Fibroblast of peridontal ligament (primary cell): ENCODE data around the gene SLC6A17.

Experiments used
- DNase-seq: peaks from one replicate; pipeline ENCODE4 v3.0.0-alpha.2; 2010; ENCODE audit errors: extremely low read depth

SLC6A17 gene

DNA sequence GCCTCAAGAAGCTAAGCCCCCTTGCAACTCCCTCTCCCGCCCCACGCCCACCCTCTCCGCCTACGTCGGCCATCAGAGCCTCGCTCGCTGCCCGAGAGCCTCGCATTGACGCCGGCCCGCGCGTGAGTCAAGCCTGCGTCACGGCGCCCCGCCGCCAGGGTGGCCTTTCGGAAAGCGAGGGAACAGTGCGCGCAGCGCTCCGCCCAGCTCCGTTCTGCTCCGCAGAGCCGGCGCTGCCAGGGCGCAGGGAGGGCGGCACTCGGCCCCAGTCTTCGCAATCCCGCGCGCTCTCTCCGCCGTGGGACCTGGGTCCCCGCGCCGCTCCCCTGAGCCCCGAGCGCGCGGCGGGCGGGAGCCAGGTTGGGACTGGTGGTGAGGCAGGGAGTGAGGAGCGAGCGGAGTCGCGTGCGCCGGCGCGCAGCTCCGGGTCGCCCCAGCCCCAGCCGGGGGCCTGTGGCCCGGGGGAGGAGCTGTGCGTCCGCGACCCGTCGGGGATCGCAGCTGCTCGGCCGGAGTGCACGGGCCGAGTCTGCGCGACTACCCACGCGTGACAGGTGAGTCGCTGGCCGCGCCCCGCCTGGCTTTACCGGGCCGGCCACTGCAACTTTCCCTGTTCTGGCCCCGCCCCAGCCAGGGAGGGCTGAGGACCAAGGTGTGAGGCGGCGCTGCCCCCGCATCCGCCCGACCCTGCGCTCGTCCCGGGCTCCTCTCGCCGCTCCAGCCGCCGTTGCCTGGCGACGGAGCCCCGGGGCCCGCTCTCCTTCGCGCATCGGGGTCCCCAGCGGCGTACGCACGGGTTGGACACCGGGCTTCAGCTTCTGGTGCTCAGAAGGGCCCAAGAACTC lies at the start of gene SLC6A17:
TSS of gene SLC6A17 (plus strand) at position 165 of the 845 bp plus-strand sequence. CDS start 16,436 bp downstream, outside the sequence.
- peak; percentile 40 for DNase-seq

GRCh38 chr1:110102081-110102480 lies 48.2 kb upstream of the SLC6A17 start:
- no peak for DNase-seq

GRCh38 chr1:110106013-110106941 lies 44.0 kb upstream of the SLC6A17 start:
- DNase-seq, result peak; percentile 69

DNA sequence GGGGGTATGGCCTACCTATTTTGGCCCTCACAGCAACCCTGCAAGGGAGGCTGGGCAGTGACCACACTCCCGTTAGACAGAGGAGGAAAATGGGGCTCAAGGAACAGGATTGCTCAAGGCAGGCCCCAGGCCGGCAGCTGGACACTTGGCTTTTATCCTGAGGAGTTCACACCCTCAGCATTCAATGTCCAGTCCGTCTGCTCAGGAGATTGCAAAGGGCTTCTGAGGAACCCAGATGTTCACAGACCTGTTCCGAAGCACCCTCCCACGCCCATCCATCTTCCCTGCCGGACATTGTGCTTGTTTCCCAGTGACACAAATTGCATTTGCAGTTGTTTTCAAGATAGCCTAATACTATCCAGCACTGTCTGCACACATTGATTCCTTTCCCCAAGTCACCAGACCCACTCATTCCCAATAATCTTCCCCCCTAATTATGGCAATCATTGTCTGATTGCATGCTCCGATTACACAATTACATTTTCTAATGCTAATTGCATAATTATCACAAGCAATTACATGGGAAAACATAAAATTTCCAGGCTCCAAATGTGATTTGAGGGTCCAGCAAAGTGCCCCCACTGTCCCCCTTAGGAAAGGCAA lies 42.3 kb upstream of the SLC6A17 start:
- no peak for DNase-seq

GRCh38 chr1:110111081-110111480 lies 39.2 kb upstream of the SLC6A17 start:
- DNase-seq, result no peak

DNA sequence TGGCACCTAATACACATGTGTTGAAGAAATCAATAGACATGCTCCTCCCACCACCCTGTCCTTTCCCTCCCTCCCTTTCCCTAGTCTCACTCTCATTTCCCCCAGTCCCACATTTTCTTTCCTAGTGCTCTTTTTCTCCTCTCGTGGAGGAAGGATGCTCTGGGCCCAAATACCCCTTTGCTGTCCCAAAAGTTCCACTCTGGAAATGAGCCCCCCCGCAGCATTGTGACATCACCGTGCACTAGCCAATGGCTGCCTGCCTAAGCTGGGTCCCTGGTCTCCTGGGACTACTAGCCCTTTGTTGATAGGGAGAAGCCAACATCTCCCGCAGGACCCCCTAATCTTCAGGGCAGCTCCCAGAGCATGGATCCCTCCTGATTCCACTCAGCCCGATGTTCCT lies 38.2 kb upstream of the SLC6A17 start, which contains the start of gene UBL4B:
TSS of gene UBL4B (plus strand) at position 301 of the 400 bp plus-strand sequence. CDS start at position 393, 92 bp downstream.
- DNase-seq, result no peak

- no peak for DNase-seq
Measured at GRCh38 chr1:110112656-110113055, 37.6 kb upstream of the SLC6A17 start.

DNA sequence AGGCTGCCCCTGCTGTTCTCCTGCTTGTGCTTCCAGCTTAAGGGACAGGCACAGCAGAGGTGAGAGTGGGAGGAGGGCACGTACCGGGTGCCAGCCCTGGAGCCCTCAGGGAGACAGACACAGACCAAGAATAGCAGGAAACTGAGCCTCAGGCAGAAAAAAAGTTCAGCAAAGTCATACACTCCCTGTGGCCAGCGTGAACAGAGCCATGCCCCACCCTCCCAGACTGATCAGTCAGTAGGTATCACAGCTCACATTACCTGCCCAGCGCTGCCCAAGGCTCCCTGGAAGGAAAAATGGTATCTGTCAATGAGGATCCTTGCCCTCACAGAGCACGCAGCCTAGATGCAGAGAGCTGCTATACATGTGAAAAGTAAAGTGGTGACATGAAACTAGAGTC lies 36.7 kb upstream of the SLC6A17 start:
- no peak for DNase-seq

- no peak for DNase-seq
Measured at GRCh38 chr1:110114173-110114572, 36.1 kb upstream of the SLC6A17 start.

GRCh38 chr1:110114784-110115183 lies 35.5 kb upstream of the SLC6A17 start:
- no peak for DNase-seq

GRCh38 chr1:110118636-110119396 lies 31.5 kb upstream of the SLC6A17 start:
- DNase-seq, result peak; percentile 62

DNA sequence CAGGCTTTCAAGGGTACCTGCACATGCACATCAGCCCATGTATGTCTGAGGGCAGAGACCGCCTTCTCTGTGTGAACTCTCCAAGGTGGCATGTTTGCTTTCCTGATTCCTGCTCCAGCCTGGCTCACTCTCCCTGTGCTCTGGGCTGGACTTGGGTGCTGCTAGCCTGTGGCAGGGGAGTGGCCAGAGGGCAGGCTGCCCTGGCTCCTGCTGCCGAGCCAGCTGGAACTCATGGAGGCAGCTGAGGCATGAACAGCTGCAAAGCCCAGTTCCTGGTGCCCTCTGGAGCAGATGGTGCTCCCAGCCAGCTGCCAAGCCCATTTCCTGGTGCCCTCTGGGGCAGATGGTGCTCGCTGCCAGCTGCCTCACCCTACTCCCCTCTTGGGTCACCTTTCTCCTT lies 30.5 kb upstream of the SLC6A17 start:
- no peak for DNase-seq

DNA sequence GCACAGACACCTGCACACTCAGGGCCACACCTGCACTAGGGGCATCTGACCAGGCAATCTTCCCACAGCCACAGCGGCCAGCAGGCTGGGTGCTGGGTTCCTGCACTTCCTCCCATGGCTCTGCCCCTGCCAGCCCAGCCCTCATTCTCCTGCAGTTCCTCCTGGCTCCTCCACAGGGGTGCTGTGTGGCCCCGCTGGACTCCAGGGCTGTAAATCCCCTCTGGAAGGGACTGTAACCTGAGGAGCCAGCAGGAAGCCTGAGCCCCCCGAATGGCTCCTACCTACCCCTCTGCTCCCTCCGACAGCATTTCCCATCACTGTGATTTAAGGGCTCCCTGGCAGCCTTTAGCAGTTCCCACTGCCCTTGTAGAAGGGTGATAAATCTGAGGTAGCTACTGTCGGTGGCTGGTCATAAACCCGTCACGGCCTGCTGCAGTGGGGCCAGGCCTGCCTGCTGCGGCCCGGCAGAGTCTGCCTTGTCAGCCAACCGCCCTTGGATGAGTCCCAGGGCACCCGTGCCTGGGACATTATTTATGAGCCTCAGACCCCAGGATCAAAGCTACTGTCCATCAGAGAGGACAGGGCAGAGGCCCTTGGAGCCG lies 29.2 kb upstream of the SLC6A17 start:
- no peak for DNase-seq

DNA sequence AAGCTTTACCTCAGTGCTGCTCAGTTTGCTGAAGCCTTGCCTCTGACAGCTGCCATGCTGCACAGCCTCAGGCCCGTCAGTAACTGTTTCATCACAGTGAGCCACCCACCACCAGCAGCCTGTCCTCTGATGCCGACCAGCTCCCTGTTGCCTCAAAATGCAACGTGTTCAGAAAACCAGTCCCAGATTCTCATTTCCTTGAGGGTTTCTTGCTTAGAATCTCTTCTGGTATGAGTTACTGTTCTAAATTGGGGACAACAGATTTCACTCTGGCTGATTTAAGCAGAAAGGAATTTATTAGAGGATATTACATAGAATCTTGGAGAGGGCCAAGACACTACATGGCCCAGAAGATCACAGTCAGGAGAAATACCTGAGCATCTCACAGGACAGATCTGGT lies 27.1 kb upstream of the SLC6A17 start:
- DNase-seq, result peak; percentile 22

DNA sequence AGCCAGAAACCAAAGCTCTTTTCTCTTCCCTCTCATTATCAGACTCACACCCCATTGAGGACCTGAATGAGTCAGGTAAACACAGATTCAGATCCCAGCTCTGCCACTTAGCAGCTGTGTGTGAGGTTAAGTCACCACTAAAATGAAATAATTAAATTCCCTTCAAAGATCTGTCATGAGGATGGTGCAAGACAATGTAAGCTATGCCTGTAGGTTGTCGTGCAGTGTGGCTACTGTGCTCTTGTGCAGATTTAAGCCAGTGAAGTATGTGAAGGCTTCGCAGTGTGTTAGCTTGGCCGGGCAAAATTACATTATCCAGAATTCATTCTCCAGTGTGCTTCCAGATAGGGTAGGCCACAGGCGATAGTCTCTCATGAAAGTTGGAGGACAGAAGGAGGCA lies 24.5 kb upstream of the SLC6A17 start:
- DNase-seq, result no peak

DNA sequence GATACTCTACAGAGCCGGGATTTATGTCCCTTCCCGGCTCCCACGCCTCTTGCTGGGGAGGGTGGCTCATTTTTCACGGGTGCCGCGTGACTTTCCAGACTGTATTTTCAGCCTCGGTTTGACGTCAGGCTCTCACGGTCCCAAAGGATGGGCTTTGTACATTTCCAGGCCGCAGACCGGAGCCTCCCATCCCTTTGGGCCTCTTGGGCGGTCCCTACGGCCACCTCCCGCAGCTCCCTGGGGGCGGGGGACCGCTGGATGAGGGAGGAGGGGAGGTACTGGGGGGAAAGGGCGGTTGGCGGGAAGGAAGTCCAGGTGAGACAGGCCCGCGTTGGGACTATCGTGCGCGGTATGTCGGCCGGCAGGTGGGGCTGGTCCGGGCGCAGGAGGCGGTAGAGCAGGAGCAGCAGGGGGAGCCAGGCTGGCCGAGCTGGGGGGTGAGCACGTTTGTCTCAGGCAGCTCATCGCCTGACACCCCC lies 20.1 kb upstream of the SLC6A17 start:
- peak; percentile 21 for DNase-seq

DNA sequence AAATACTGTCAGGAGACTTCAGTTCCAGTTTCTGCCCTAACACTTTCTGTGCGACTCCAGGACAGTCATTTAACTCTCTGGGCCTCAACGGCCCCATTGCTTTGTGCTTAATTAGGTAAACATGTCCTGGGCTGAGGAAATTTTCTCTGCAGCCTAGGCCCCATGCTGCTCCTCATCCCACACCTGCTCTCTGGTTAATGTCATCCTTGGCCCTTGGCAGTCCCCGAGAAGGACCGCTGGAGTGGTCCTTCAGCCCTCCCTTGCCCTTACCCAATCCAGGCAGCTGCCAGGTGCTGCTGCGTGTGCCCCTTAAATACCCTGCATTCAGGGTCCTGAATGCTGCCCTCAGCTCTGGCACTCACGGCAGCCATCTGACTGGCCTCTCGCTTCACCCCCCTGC lies 19.3 kb upstream of the SLC6A17 start:
- DNase-seq, result no peak

- DNase-seq, result no peak
Measured at GRCh38 chr1:110132682-110133081, 17.6 kb upstream of the SLC6A17 start.

DNA sequence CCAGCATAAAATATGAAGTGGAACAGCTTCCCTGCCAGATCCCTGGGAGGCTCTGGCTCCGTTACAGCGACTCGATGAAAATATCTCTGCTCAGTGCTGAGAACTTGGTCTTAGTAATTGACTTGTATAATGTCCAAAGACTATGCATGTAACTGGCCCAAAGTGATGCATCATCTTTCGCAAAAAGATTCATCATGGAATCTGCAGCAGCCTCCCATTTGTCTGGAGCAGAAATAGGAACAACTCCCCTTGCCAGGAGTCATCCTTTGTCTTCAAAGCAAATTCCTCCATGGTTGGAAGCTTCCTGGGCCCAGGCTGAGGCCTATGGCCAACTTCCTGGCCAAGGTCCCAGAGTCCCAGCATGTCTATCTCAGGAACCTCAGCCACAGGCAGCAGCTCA lies 16.9 kb upstream of the SLC6A17 start:
- DNase-seq, result no peak

DNA sequence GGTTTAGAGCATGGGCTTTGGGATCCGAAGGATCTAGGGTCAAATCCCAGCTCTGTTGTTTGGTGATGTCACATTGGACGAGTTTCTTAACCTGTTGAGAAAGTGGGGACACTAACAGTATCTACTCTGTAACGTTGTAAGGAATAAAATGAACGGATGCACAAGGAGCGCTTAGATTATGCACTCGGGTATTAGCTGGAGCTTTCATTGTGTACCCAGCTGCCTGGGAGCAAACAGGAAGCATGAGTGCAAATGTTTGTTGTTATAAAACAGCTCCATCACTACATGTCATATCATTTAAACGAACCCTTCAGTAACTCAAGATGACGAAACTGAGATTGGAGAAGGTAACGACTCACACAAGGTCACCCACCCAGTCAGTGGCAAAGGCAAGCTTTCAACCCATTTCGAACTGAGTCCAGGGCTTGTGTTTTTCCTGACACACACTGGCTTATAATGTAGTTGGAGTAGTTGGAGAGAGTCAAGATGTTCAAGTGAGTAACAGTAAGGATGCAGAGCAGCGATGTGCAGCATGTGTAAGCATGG lies 16.2 kb upstream of the SLC6A17 start:
- DNase-seq, result no peak
